Loucy (cell line): ENCODE measurements around the gene ACAA2.

ENCODE experiments used
- H2AFZ ChIP-seq: fragments of 200-600 bp; sonication (generic); 2 replicates; pipeline ENCODE4 v1.6.0; 2016; ENCODE audit warnings: antibody characterized with exemption, mild to moderate bottlenecking, low read length, moderate library complexity
- H3F3A ChIP-seq: fragments of 200-600 bp; 2 replicates; pipeline ENCODE4 v1.6.0; 2016; ENCODE audit warnings: antibody characterized with exemption, low read depth, mild to moderate bottlenecking
- H3K27me3 ChIP-seq: fragments of 200-600 bp; sonication (generic); 2 replicates; pipeline ENCODE4 v1.6.1; 2014; ENCODE audit warnings: low read length, mild to moderate bottlenecking; ENCODE audit not compliant: insufficient read depth, poor library complexity, severe bottlenecking
- H3K36me3 ChIP-seq: fragments of 200-600 bp; sonication (generic); 2 replicates; pipeline ENCODE4 v1.6.1; 2016; ENCODE audit warnings: low read length; ENCODE audit not compliant: insufficient read depth
- H3K4me1 ChIP-seq: fragments of 200-600 bp; sonication (generic); 2 replicates; pipeline ENCODE4 v1.5.1; 2014; ENCODE audit warnings: low read length, mild to moderate bottlenecking; ENCODE audit not compliant: insufficient read depth, poor library complexity, severe bottlenecking
- H3K4me2 ChIP-seq: fragments of 200-600 bp; sonication (generic); 2 replicates; pipeline ENCODE4 v1.6.0; 2014; ENCODE audit warnings: antibody characterized with exemption, low read length, low read depth, mild to moderate bottlenecking; ENCODE audit not compliant: poor library complexity, severe bottlenecking
- H3K4me3 ChIP-seq: fragments of 200-600 bp; sonication (generic); 2 replicates; pipeline ENCODE4 v1.5.1; 2014; ENCODE audit warnings: low read length, mild to moderate bottlenecking, mixed read lengths; ENCODE audit not compliant: poor library complexity, severe bottlenecking
- H3K79me2 ChIP-seq: fragments of 200-600 bp; sonication (generic); 2 replicates; pipeline ENCODE4 v1.6.1; 2014; ENCODE audit warnings: low read length; ENCODE audit not compliant: insufficient read depth
- H3K9ac ChIP-seq: fragments of 200-600 bp; sonication (generic); 2 replicates; pipeline ENCODE4 v1.6.0; 2014; ENCODE audit warnings: mild to moderate bottlenecking, low read depth, low read length, moderate library complexity; ENCODE audit not compliant: poor library complexity, severe bottlenecking
- H3K9me2 ChIP-seq: fragments of 200-600 bp; sonication (generic); replicated peaks from 2 replicates; pipeline ENCODE4 v1.6.1; 2016; ENCODE audit warnings: low read depth, low read length, mixed read lengths
- H3K9me3 ChIP-seq: fragments of 200-600 bp; sonication (generic); 2 replicates; pipeline ENCODE4 v1.6.1; 2014; ENCODE audit warnings: mild to moderate bottlenecking, antibody characterized with exemption, low read length, low read depth; ENCODE audit not compliant: insufficient read depth
- H4K20me1 ChIP-seq: fragments of 200-600 bp; sonication (generic); 2 replicates; pipeline ENCODE4 v1.6.0; 2014; ENCODE audit warnings: antibody characterized with exemption, low read length, mild to moderate bottlenecking; ENCODE audit not compliant: insufficient read depth, poor library complexity, severe bottlenecking
- CTCF ChIP-seq: fragments of 200-600 bp; sonication (generic); conservative IDR thresholded peaks from 2 replicates; pipeline ENCODE4 v1.5.1; 2014; ENCODE audit warnings: mild to moderate bottlenecking, antibody characterized with exemption, low read length
- EZH2phosphoT487 ChIP-seq: fragments of 200-600 bp; IDR thresholded peaks from 2 replicates; pipeline ENCODE4 v1.6.1; 2018; ENCODE audit warnings: antibody characterized with exemption, mild to moderate bottlenecking, moderate library complexity, borderline replicate concordance

ACAA2 gene

DNA sequence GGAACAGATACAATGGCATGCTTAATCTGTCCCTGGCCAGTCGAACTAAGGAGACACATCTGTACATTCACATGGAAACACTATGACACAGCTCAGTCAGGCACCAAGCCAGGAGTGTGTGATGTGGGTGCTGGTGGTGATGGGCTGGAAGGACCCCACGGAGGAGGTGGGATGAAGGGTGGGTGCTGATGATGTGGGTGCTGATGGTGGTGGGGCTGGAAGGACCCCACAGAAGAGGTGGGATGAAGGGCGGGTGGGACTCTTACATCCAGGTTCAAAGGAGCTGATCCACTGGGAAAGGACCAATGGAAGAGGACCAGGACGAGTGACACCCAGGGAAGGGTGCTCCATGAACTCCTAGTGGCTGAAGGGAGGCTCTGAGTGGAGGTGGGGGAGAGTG, 34.8 kb upstream of the ACAA2 start:
- TF ChIP-seq EZH2phosphoT487 (no peak), CTCF (no peak)
- Histone ChIP-seq H2AFZ (no peak overlapping the region), H3K9me2 (no peaks in the 10 kb centered on the region)

GRCh38 chr18:49847524-49847923, 34.2 kb upstream of the ACAA2 start:
- TF ChIP-seq CTCF = no peak
- TF ChIP-seq EZH2phosphoT487 = no peak
- Histone ChIP-seq H3K4me2 (no peak overlapping the region), H3K9me3 (no peaks in the 10 kb centered on the region), H3K9ac (no peak overlapping the region), H4K20me1 (no peaks in the 10 kb centered on the region), H2AFZ (no peak overlapping the region), H3K9me2 (no peaks in the 10 kb centered on the region), H3K4me1 (no peaks in the 10 kb centered on the region), H3K36me3 (no peaks in the 10 kb centered on the region), H3K4me3 (no peak overlapping the region), H3K79me2 (no peaks in the 10 kb centered on the region), H3K27me3 (no peaks in the 10 kb centered on the region), H3F3A (no peaks in the 10 kb centered on the region)

More for the DNA sequence above, 34.8 kb upstream of the ACAA2 start:
- H3K36me3 ChIP-seq = no peaks in the 10 kb centered on the region
- H4K20me1 ChIP-seq = no peaks in the 10 kb centered on the region
- H3K4me2 ChIP-seq = no peak overlapping the region
- no peaks in the 10 kb centered on the region for H3K27me3 ChIP-seq
- no peaks in the 10 kb centered on the region for H3K4me1 ChIP-seq
- H3F3A ChIP-seq = no peaks in the 10 kb centered on the region
- H3K9me3 ChIP-seq = no peaks in the 10 kb centered on the region
- no peak overlapping the region for H3K4me3 ChIP-seq
- no peaks in the 10 kb centered on the region for H3K79me2 ChIP-seq
- H3K9ac ChIP-seq = no peak overlapping the region

- H3K36me3 ChIP-seq = no peaks in the 10 kb centered on the region
- no peaks in the 10 kb centered on the region for H3K27me3 ChIP-seq
- H3K4me3 ChIP-seq = no peak overlapping the region
- TF ChIP-seq EZH2phosphoT487 (no peak), CTCF (no peak)
- no peaks in the 10 kb centered on the region for H3K79me2 ChIP-seq
- no peaks in the 10 kb centered on the region for H4K20me1 ChIP-seq
- H3K4me2 ChIP-seq = no peak overlapping the region
- H3K9me3 ChIP-seq = no peaks in the 10 kb centered on the region
- H3K4me1 ChIP-seq = no peaks in the 10 kb centered on the region
- H3K9me2 ChIP-seq = no peaks in the 10 kb centered on the region
- H2AFZ ChIP-seq = no peak overlapping the region
- H3K9ac ChIP-seq = no peak overlapping the region
- no peaks in the 10 kb centered on the region for H3F3A ChIP-seq
These were observed 33.6 kb upstream of the ACAA2 start for GRCh38 chr18:49846718-49847470.
